ENCODE results near the gene TRPM3. TPM values are rescaled to one million over a fixed set of nuclear protein-coding genes. Genes with fewer than 3 reads are reported as not detected.

Gene TRPM3
- total RNA-seq, 1 donor from 2014 or later: not detected

- DNase-seq (ENCODE audit: extremely low read depth, low read depth, low spot score): no peak
Observed at GRCh38 chr9:70951749-70952727, 169.4 kb downstream of the TRPM3 start.

DNA sequence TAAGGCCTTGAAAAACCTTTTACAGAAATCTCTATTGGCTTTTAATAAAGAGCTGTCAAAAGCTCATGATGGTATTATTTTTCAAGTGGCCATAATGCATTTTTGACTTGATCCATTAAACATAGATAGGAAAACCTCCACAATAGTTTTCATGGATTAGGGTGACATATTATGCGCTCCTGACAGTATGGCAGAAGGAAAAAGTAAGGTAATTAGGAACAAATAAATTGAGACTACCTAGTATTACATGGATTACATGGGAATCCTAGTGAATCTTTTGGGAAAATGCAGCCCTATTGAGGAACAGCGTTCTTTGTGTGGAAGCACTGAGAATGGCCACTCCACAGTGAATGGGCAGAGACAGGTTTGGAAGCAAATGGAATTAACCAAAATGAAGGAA lies 171.2 kb downstream of the TRPM3 start:
- DNase-seq (ENCODE audit: extremely low read depth, low read depth, low spot score): no peak

DNA sequence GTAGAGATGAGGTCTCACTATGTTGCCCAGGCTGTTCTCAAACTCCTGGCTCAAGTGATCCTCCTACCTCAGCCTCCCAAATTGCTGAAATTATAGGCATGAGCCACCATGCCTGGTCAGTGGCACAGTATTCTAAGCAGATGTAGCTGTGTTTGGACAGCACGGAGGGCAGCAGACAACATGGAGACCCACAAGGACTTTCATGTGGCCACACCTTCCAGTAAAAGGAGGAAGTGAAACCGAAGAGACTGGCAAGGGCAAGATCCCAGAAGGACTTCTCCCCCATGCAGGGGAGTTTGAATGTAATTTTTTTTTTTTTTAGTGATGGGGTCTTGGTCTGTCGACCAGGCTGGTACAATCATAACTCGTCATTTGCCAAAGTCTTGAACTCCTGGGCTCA lies 172.2 kb downstream of the TRPM3 start:
- DNase-seq (ENCODE audit: extremely low read depth, low read depth, low spot score): no peak

DNA sequence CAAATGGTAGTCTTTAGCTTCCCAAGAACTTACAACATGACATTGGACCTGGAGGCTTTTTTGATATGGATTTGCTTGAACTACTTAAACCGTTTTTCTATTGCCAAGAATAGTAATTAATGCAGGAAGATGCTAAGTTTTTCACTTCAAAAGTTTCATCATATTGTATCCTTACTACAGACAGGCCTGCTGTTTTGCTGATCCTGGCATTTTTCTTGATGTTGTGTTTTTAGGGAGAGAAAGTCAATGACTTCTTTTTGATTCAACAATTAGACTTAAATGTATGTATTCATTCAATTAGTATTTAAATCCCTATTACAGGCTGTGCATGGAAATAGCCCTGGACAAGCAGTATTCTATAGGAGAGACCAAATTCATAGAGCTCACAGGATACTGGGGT lies 172.7 kb downstream of the TRPM3 start:
- DNase-seq (ENCODE audit: extremely low read depth, low read depth, low spot score): no peak

GRCh38 chr9:70947511-70947910 lies 173.9 kb downstream of the TRPM3 start:
- no peak for DNase-seq (ENCODE audit: extremely low read depth, low read depth, low spot score)

DNA sequence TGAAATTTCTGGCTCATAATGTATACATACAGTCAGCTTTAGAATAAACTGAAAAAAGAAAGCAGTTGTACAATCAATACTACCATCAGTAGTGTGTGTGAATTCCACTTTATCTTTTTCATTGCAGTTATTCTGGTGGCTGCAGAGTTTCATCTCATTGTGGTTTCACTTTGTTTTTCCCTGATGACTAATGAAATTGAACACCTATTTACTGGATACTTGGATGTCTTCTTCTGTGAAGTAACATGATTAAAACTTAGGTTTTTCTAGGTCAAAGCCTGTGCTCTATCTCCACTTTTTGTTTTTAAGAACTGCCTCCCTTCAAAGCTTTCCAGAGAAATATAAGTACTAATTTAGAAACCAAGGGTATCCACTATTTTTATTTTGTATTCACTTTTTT lies 174.3 kb downstream of the TRPM3 start:
- no peak for DNase-seq (ENCODE audit: extremely low read depth, low read depth, low spot score)

DNA sequence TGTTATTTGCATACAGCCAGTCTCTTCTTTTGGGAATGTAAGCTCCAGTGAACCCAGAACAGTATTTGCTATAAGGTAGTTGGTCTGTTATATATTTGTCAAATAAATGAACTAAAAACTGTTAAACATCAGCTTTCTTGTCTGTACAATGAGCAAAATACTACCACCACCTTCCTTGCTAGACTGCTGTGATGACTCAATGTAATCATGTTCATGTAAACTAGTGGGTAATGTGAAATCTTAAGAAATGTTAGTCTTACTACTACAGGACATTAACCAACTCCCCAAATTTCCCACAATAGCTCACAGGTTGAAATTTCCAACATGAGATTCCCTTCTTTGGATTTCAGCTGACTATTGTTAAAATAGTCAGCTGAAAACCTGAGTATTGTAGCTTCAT lies 176.1 kb downstream of the TRPM3 start:
- no peak for DNase-seq (ENCODE audit: extremely low read depth, low read depth, low spot score)

- no peak for DNase-seq (ENCODE audit: extremely low read depth, low read depth, low spot score)
Observed at GRCh38 chr9:70941191-70941590, 180.2 kb downstream of the TRPM3 start.

GRCh38 chr9:70940605-70941004 lies 180.8 kb downstream of the TRPM3 start:
- DNase-seq (ENCODE audit: extremely low read depth, low read depth, low spot score): no peak

GRCh38 chr9:70936536-70936935 lies 184.9 kb downstream of the TRPM3 start:
- no peak for DNase-seq (ENCODE audit: extremely low read depth, low read depth, low spot score)

DNA sequence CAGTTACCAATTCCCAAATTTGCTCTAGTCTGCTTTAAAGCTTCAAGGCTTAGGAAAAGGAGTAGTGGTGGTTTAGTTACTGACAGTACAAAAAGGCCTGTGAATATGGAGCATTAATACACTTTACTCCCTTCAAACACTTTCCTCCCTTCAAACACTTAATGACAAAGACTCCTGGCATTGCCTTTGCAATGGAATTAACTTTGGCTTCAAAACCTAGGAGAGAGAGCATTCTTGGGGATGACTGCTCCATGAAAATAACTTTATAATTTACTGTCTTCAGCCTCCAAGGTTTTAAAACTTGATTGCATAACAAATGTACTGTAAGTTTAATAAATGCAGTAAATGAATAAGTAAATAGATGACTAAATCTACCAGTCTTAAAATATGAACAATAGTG lies 185.6 kb downstream of the TRPM3 start:
- no peak for DNase-seq (ENCODE audit: extremely low read depth, low read depth, low spot score)

DNA sequence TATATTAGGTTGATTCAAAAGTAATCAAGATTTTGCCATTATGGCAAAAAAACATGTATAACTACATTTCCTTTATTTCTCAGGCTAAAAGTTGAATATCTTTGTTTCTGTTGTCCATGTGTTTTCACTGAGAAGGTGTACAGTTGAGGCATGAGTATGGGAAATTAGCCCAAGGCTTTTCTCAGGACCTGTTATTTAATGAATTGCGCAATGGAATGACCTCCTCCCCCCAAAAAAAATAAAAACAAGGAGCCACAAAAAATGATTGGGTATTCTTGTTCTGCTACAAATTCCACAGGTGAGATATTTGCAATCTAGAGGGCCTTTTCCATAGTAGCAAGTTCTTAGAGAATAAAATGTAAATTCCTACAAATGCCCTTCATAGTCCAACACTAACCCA lies 186.8 kb downstream of the TRPM3 start:
- no peak for DNase-seq (ENCODE audit: extremely low read depth, low read depth, low spot score)

DNA sequence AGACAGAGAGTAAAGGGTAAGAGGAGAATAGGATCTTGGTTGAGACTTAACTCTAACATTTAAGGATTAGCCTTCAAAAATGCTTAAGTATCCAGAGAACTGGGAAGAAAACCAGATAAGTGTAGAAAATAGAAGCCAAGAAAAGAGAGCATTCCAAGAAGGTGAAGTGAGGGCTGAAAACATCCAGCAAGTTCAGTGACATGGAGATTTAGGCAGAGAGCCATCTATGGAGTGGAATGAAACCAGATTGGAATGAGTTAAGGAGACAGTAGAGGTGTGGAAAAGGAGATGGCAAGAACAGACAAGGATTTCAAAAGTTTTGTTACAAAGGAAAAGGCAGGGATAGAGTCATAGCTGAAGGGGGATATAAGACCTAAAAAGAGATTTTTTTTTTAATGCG lies 188.1 kb downstream of the TRPM3 start:
- no peak for DNase-seq (ENCODE audit: extremely low read depth, low read depth, low spot score)

DNA sequence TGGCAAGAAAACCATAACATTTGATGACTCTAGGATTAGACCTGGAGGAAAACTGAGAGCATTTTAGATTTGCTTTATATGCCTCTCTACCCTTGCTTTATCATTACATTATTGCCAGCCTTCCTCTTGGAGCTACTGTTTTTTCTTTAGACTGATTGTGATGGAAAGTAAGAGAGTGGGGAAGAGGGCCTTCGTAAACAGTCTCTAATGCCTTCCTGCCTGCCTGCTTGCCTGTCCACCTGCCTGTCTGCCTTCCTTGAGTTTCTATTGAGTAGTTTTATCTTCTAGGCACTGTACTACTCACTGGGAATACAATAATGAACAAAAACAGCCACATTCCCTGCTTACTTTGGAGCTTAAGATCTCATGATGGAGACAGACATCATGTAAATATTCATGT lies 189.3 kb downstream of the TRPM3 start:
- no peak for DNase-seq (ENCODE audit: extremely low read depth, low read depth, low spot score)

DNA sequence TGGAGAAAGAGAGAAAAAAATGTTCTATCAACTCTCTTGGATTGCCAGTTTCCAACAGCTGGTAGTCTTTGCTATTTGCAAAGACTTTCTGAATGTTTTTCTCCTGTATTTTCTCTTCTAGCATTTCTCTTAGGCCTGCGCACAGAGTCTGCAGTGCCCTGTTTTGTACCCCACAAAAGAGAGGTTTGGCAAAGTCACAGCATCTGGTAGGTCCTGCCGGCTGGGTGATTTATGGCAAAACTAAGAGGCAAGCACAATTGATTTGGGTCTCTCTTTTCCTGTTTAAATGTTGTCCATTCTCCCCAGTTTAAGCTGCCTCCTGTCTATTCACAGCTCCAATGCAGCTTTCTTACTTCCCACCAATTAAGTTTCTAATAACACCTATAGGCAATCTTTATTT lies 193.9 kb downstream of the TRPM3 start:
- DNase-seq (ENCODE audit: extremely low read depth, low read depth, low spot score): no peak

- peak; percentile 70 for DNase-seq (ENCODE audit: extremely low read depth, low read depth, low spot score)
Observed at GRCh38 chr9:70924895-70925547, 196.4 kb downstream of the TRPM3 start.

DNA sequence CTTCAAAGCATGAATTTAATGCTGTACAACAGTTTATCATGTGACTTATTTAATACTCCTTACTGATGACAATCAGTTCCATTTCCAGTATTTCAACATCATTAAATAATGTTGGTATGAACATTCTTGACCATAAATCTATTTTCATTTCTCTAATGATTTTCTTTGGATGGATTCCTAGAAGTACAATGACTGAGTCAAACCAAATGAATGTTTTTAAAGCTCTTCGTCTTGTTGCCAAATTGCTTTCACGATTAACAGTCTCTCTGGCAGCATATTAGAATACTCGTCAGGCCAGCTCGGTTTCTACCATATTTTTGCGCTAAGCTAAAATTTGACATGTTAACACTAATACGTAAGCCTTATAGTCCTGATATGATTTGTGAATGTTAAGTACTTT lies 197.0 kb downstream of the TRPM3 start:
- peak; percentile 33 for DNase-seq (ENCODE audit: extremely low read depth, low read depth, low spot score)

DNA sequence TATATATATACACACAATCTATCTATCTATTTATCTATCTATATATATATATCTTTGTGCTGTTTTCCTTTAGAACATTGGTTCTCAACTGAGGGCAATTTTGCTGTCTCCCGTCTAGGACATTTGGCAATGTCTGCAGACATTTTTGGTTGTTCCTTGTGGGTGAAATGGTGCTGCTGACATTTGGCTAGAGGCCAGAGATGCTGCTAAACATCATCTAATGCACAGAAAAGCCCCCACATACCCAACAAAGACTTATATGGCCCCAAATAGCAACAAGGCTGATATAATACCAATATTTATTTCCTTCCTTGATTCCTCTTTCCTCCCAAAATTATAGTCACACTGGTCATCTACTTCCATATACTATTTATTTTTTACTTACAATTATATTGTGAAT lies 197.5 kb downstream of the TRPM3 start:
- DNase-seq (ENCODE audit: extremely low read depth, low read depth, low spot score): no peak

DNA sequence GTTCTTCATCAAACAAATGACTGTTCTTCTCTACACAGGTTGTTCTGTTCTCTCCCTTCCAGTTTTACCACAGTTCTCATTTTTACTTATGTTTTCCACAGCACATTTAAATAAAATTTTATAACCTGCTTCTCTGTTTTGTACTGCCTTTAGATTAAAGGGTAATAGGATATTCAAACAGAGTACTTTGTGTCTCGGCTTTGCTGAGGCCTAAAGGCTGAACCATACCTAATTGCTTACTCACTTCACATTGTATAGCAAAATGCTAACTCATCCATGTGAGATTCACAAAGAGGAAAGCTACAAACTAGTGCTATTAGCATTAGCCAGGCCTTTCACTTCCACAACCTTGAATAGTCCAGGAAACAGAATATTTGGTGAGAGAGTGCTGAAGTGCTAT lies 200.3 kb downstream of the TRPM3 start:
- no peak for DNase-seq (ENCODE audit: extremely low read depth, low read depth, low spot score)

- no peak for DNase-seq (ENCODE audit: extremely low read depth, low read depth, low spot score)
Observed at GRCh38 chr9:70917277-70917676, 204.1 kb downstream of the TRPM3 start.

- no peak for DNase-seq (ENCODE audit: extremely low read depth, low read depth, low spot score)
Observed at GRCh38 chr9:70911791-70912190, 209.6 kb downstream of the TRPM3 start.

GRCh38 chr9:70910598-70910997 lies 210.8 kb downstream of the TRPM3 start:
- DNase-seq (ENCODE audit: extremely low read depth, low read depth, low spot score): no peak

Measured in glomerular endothelial cell (primary cell).